ENCODE results near the gene BMPER.

Gene BMPER

GRCh38 chr7:34189031-34189430 is 283.7 kb downstream of the BMPER start:
- Histone ChIP-seq H3K27me3 (ENCODE audit: control insufficient read depth, insufficient read depth, low read length) (no peaks in the 10 kb centered on the region), H3K4me3 (ENCODE audit: low read depth, low read length) (no peak overlapping the region), H3K9ac (ENCODE audit: low read depth, low read length) (no peak overlapping the region)

GRCh38 chr7:34190299-34190698 is 285.0 kb downstream of the BMPER start:
- H3K36me3 ChIP-seq (ENCODE audit: control insufficient read depth, insufficient read depth, low read length) = no peaks in the 10 kb centered on the region
- H3K9me3 ChIP-seq (ENCODE audit: control insufficient read depth, insufficient read depth, low read length) = no peaks in the 10 kb centered on the region
- no peaks in the 10 kb centered on the region for H3K27me3 ChIP-seq (ENCODE audit: control insufficient read depth, insufficient read depth, low read length)
- H3K9ac ChIP-seq (ENCODE audit: low read depth, low read length) = no peak overlapping the region
- no peak overlapping the region for H3K4me3 ChIP-seq (ENCODE audit: low read depth, low read length)
- no peaks in the 10 kb centered on the region for H3K4me1 ChIP-seq (ENCODE audit: control insufficient read depth, insufficient read depth, low read length)

More at GRCh38 chr7:34189031-34189430, 283.7 kb downstream of the BMPER start:
- no peaks in the 10 kb centered on the region for H3K4me1 ChIP-seq (ENCODE audit: control insufficient read depth, insufficient read depth, low read length)
- no peaks in the 10 kb centered on the region for H3K36me3 ChIP-seq (ENCODE audit: control insufficient read depth, insufficient read depth, low read length)
- H3K9me3 ChIP-seq (ENCODE audit: control insufficient read depth, insufficient read depth, low read length) = no peaks in the 10 kb centered on the region

- H3K36me3 ChIP-seq (ENCODE audit: control insufficient read depth, insufficient read depth, low read length) = no peaks in the 10 kb centered on the region
- no peaks in the 10 kb centered on the region for H3K27me3 ChIP-seq (ENCODE audit: control insufficient read depth, insufficient read depth, low read length)
Observed at GRCh38 chr7:34191162-34191561, 285.8 kb downstream of the BMPER start.

GRCh38 chr7:34191771-34192479 is 286.6 kb downstream of the BMPER start:
- Histone ChIP-seq H3K4me1 (ENCODE audit: control insufficient read depth, insufficient read depth, low read length) (no peaks in the 10 kb centered on the region), H3K4me3 (ENCODE audit: low read depth, low read length) (no peak overlapping the region), H3K9ac (ENCODE audit: low read depth, low read length) (no peak overlapping the region), H3K36me3 (ENCODE audit: control insufficient read depth, insufficient read depth, low read length) (no peaks in the 10 kb centered on the region), H3K27me3 (ENCODE audit: control insufficient read depth, insufficient read depth, low read length) (no peaks in the 10 kb centered on the region), H3K9me3 (ENCODE audit: control insufficient read depth, insufficient read depth, low read length) (no peaks in the 10 kb centered on the region)

More at GRCh38 chr7:34191162-34191561, 285.8 kb downstream of the BMPER start:
- Histone ChIP-seq H3K9ac (ENCODE audit: low read depth, low read length) (no peak overlapping the region), H3K4me1 (ENCODE audit: control insufficient read depth, insufficient read depth, low read length) (no peaks in the 10 kb centered on the region), H3K4me3 (ENCODE audit: low read depth, low read length) (no peak overlapping the region), H3K9me3 (ENCODE audit: control insufficient read depth, insufficient read depth, low read length) (no peaks in the 10 kb centered on the region)

- Histone ChIP-seq H3K9me3 (ENCODE audit: control insufficient read depth, insufficient read depth, low read length) (no peaks in the 10 kb centered on the region), H3K36me3 (ENCODE audit: control insufficient read depth, insufficient read depth, low read length) (no peaks in the 10 kb centered on the region), H3K4me3 (ENCODE audit: low read depth, low read length) (no peak overlapping the region), H3K4me1 (ENCODE audit: control insufficient read depth, insufficient read depth, low read length) (no peaks in the 10 kb centered on the region), H3K27me3 (ENCODE audit: control insufficient read depth, insufficient read depth, low read length) (no peaks in the 10 kb centered on the region), H3K9ac (ENCODE audit: low read depth, low read length) (no peak overlapping the region)
Observed at GRCh38 chr7:34192906-34193305, 287.6 kb downstream of the BMPER start.

- H3K4me3 ChIP-seq (ENCODE audit: low read depth, low read length) = no peak overlapping the region
- no peak overlapping the region for H3K9ac ChIP-seq (ENCODE audit: low read depth, low read length)
- no peaks in the 10 kb centered on the region for H3K4me1 ChIP-seq (ENCODE audit: control insufficient read depth, insufficient read depth, low read length)
- H3K27me3 ChIP-seq (ENCODE audit: control insufficient read depth, insufficient read depth, low read length) = no peaks in the 10 kb centered on the region
- H3K36me3 ChIP-seq (ENCODE audit: control insufficient read depth, insufficient read depth, low read length) = no peaks in the 10 kb centered on the region
- no peaks in the 10 kb centered on the region for H3K9me3 ChIP-seq (ENCODE audit: control insufficient read depth, insufficient read depth, low read length)
Observed at GRCh38 chr7:34198231-34198641, 292.9 kb downstream of the BMPER start.

All from iPS-15b (cell line).